Testis (tissue), 3 donors: ENCODE measurements around the gene MRPL32. TPM values are rescaled to one million over a fixed set of nuclear protein-coding genes. Genes with fewer than 3 reads are reported as not detected.
A peak's percentile ranks its signal among the peaks of the same experiment; 100 is the strongest.

Experiments
- DNase-seq: peaks from one replicate; pipeline ENCODE4 v3.0.0-alpha.2; 2019
- H3K27ac ChIP-seq, 2 donors: fragments of 200-600 bp; sonication (generic); one replicate each; pipeline ENCODE4 v1.5.1; 2019
- H3K27me3 ChIP-seq: fragments of 200-600 bp; sonication (generic); one replicate; pipeline ENCODE4 v1.5.1; 2019
- H3K36me3 ChIP-seq: fragments of 200-600 bp; sonication (generic); one replicate; pipeline ENCODE4 v1.5.1; 2017; ENCODE audit warnings: low read depth; ENCODE audit errors: missing control alignments
- H3K4me1 ChIP-seq: fragments of 200-600 bp; sonication (generic); one replicate; pipeline ENCODE4 v1.5.1; 2019
- H3K4me3 ChIP-seq, 2 donors: fragments of 200-600 bp; sonication (generic); one replicate each; pipeline ENCODE4 v1.5.1; 2017 to 2019
- H3K9me3 ChIP-seq: fragments of 200-600 bp; sonication (generic); one replicate; pipeline ENCODE4 v1.5.1; 2017
- POLR2A ChIP-seq: fragments of 450-650 bp; IDR thresholded peaks from one replicate; pipeline ENCODE4 v1.6.1; 2017; ENCODE audit warnings: antibody characterized with exemption, mild to moderate bottlenecking, moderate library complexity
- WGBS, 2 donors: methylation state at CpG; one replicate each; pipeline ENCODE4 v1.1.5; 2018; 5-methylcytosine and 5-hydroxymethylcytosine counted together
- intact Hi-C: fragments of 100-400 bp; cut with DNase I; formaldehyde crosslinking; loops from one replicate; pipeline ENCODE4 v1.15.1; 2023; ENCODE audit warnings: low total_unique reads
- polyA plus RNA-seq: library from polyadenylated mRNA; stranded (reverse); fragments of 350-450 nt; fragmentation: Illumina TruSeq; extraction: RNeasy Lipid Tissue Mini Kit (QIAGEN cat#74804); gene quantifications from one replicate; pipeline ENCODE4 v1.2.3, GENCODE V29; 2014; ENCODE audit warnings: low read depth, low replicate concordance; ENCODE audit not compliant: insufficient read depth
- total RNA-seq, 2 donors: library from RNA; depleted of rRNA; stranded (reverse); fragments of >200 nt; gene quantifications; one replicate each; pipeline ENCODE4 v1.2.3, GENCODE V29; 2016
- TF ChIP-seq, protein P1 (sequence below), 3 experiments: fragments of 450-650 bp in 2 of 3; fragments of 200-600 bp in 1 of 3; sonication (generic) in 1 of 3; IDR thresholded peaks; one replicate each; pipeline ENCODE4 v1.5.1; 2016 to 2019; ENCODE audit warnings: antibody characterized with exemption in 3 of 3, mild to moderate bottlenecking in 2 of 3, moderate library complexity in 1 of 3

The MRPL32 gene
- total and polyA plus RNA-seq, 3 donors from 2014 or later = 46.9 to 56.8 (median 50.1) TPM

DNA sequence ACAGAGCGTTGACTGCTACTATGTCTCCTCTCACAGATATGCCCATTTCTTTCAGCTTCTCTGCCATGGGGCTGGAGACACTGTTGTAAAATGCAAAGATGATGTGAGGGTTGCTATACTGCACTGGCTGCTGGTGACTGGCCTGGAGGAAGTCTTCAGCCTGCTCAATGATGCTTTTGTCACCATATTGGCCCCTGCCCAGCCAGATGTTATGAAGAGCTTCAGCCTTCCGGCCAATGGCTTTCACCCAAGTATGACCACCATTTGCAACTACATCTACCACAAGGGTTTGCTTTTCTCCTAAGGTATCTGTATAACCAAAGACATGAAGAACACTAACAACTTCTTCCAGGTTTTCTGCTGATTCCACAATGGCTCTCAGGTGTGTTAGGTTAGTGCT is 21.9 kb upstream of the MRPL32 start:
- intact Hi-C loops = no loop called here
- Histone ChIP-seq H3K27me3 (no peaks in the 10 kb centered on the region), H3K4me3 (no peak overlapping the region), H3K36me3 (no peaks in the 10 kb centered on the region), H3K4me1 (peaks cover 23% of the 10 kb centered on the region), H3K9me3 (no peaks in the 10 kb centered on the region), H3K27ac (no peak overlapping the region)
- DNase-seq = no peak
- 70 to 76% methylated on average over 2 of the region's 2 CpGs for WGBS, 2 donors
- TF ChIP-seq POLR2A = no peak
- TF ChIP-seq, protein P1, sequence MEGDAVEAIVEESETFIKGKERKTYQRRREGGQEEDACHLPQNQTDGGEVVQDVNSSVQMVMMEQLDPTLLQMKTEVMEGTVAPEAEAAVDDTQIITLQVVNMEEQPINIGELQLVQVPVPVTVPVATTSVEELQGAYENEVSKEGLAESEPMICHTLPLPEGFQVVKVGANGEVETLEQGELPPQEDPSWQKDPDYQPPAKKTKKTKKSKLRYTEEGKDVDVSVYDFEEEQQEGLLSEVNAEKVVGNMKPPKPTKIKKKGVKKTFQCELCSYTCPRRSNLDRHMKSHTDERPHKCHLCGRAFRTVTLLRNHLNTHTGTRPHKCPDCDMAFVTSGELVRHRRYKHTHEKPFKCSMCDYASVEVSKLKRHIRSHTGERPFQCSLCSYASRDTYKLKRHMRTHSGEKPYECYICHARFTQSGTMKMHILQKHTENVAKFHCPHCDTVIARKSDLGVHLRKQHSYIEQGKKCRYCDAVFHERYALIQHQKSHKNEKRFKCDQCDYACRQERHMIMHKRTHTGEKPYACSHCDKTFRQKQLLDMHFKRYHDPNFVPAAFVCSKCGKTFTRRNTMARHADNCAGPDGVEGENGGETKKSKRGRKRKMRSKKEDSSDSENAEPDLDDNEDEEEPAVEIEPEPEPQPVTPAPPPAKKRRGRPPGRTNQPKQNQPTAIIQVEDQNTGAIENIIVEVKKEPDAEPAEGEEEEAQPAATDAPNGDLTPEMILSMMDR (IDR thresholded peaks at IDR 0.05) = no peak

- H3K36me3 ChIP-seq = no peaks in the 10 kb centered on the region
- DNase-seq = peak; percentile 98
- H3K27ac ChIP-seq = peak within 1 kb of the TSS; percentile 71 to 87
- intact Hi-C loops = no loop called here
- peaks cover 27% of the 10 kb centered on the region for H3K4me1 ChIP-seq
- H3K9me3 ChIP-seq = no peaks in the 10 kb centered on the region
- no peaks in the 10 kb centered on the region for H3K27me3 ChIP-seq
- TF ChIP-seq POLR2A = no peak
- TF ChIP-seq, protein P1 (IDR thresholded peaks at IDR 0.05) = no peak
- peak within 1 kb of the TSS; percentile 71 to 87 for H3K4me3 ChIP-seq
- WGBS, 2 donors = 0% methylated on average over 9 to 46 of the region's 95 CpGs
Measured at GRCh38 chr7:42911454-42912447, 20.4 kb upstream of the MRPL32 start, which contains the start of gene C7orf25. Gene C7orf25 (minus strand): TSS chr7:42912070. CDS start chr7:42910900, 1,170 bp downstream.

- TF ChIP-seq POLR2A = no peak
- TF ChIP-seq, protein P1 (IDR thresholded peaks at IDR 0.05) = no peak
- Histone ChIP-seq H3K36me3 (no peaks in the 10 kb centered on the region), H3K4me1 (peaks cover 27% of the 10 kb centered on the region), H3K27me3 (no peaks in the 10 kb centered on the region), H3K27ac (peak overlapping the region; percentile 1 to 87), H3K9me3 (no peaks in the 10 kb centered on the region), H3K4me3 (no peak overlapping the region)
- 23 to 32% methylated on average over 2 of the region's 2 CpGs for WGBS, 2 donors
- DNase-seq = no peak
- intact Hi-C loops = no loop called here
Measured at GRCh38 chr7:42913591-42913990, 18.6 kb upstream of the MRPL32 start.

GRCh38 chr7:42914009-42914408 is 18.2 kb upstream of the MRPL32 start:
- no peak for DNase-seq
- TF ChIP-seq, protein P1 (IDR thresholded peaks at IDR 0.05) = no peak
- TF ChIP-seq POLR2A = no peak
- H3K4me1 ChIP-seq = peaks cover 27% of the 10 kb centered on the region
- no peaks in the 10 kb centered on the region for H3K36me3 ChIP-seq
- no peak overlapping the region for H3K4me3 ChIP-seq
- no peaks in the 10 kb centered on the region for H3K9me3 ChIP-seq
- intact Hi-C loops = no loop called here
- H3K27me3 ChIP-seq = no peaks in the 10 kb centered on the region
- peak overlapping the region; percentile 1 to 87 for H3K27ac ChIP-seq
- WGBS, 2 donors = 44 to 59% methylated on average over 6 of the region's 6 CpGs
